Stimulated activated naive CD8-positive, alpha-beta T cell treated with anti-CD3 and anti-CD28 coated beads, Interleukin-15, Interleukin-2, amounts not matched to agents 100 ng/mL and 50 ng/mL, for 24 hours (primary cell): Measurements from ENCODE around the gene DCP1A.
A peak's percentile ranks its signal among the peaks of the same experiment; 100 is the strongest.
"Not testable (repeated sequence)": the region's sequence is repeated elsewhere in the genome, so short reads cannot be mapped to it uniquely, and the experiment has no call there.

Experiments
- H3K27ac Mint-ChIP-seq: one replicate; pipeline ENCODE4 v1.8.0; 2021; ENCODE audit warnings: mild to moderate bottlenecking, mixed read lengths
- H3K27me3 Mint-ChIP-seq: one replicate; pipeline ENCODE4 v1.8.0; 2021; ENCODE audit warnings: mixed read lengths
- H3K36me3 Mint-ChIP-seq: one replicate; pipeline ENCODE4 v1.8.0; 2021; ENCODE audit warnings: low read depth, mixed read lengths
- H3K4me1 Mint-ChIP-seq: one replicate; pipeline ENCODE4 v1.8.0; 2021; ENCODE audit warnings: low read depth, mixed read lengths
- H3K4me3 Mint-ChIP-seq: one replicate; pipeline ENCODE4 v1.8.0; 2021; ENCODE audit warnings: mild to moderate bottlenecking, mixed read lengths
- H3K9me3 Mint-ChIP-seq: one replicate; pipeline ENCODE4 v1.8.0; 2021; ENCODE audit warnings: mixed read lengths

The DCP1A gene

DNA sequence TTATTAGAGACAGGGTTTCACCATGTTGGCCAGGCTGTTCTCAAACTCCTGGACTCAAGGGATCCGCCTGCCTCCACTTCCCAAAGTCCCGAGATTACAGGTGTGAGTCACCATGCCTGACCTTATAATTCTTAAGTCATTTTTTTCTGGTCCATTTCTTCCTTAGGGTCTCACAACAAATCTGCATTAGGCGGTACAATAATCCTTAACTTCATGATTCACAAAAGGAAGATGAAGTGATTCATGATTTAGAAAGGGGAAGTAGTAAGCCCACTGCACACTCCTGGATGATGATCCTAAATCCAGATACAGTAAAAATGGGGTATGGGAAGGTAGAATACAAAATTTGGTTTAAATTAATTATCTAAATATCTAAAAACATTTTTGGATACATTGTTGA is 46.5 kb downstream of the DCP1A start:
- Mint-ChIP-seq H3K27ac (no peak overlapping the region), H3K9me3 (no peaks in the 10 kb centered on the region), H3K4me1 (no peaks in the 10 kb centered on the region), H3K27me3 (no peaks in the 10 kb centered on the region), H3K36me3 (peaks cover 32% of the 10 kb centered on the region), H3K4me3 (no peak overlapping the region)

DNA sequence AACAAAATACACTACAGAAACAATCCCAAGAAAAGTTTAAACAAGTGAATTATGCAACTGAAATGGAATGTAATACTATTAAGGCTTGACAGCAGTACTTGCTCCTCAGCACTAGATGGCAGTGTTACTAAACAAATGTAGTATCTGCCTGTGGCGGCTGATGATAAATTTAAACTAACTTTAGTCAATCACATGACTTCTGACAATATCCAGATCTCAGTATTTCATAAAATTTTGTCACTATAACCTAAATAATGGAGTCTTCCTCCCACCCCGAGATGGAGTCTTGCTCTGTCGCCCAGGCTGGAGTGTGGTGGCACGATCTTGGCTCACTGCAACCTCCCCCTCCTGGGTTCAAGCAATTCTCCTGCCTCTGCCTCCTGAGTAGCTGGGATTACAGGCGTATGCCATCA is 47.7 kb downstream of the DCP1A start:
- peaks cover 31% of the 10 kb centered on the region for H3K36me3 Mint-ChIP-seq
- H3K9me3 Mint-ChIP-seq, H3K27me3 Mint-ChIP-seq, H3K27ac Mint-ChIP-seq, H3K4me3 Mint-ChIP-seq, H3K4me1 Mint-ChIP-seq: not testable (repeated sequence)

DNA sequence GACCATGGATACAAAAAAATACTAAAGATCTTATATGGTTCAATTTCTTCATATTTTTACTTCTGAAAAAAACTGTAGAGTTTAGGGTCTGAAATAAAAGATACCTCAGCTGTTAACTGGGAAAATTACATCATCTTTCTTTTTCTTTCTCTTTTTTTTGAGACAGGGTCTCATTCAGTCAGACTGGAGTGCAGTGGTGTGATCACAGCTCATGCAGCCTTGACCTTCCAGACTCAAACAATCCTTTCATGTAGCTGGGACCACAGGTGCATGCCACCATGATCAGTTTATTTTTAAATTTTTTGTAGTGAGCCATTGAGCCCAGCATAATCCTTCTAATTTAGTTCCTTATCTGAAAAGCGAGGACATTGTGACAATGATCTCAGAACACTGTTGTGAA is 51.9 kb downstream of the DCP1A start:
- no peaks in the 10 kb centered on the region for H3K4me1 Mint-ChIP-seq
- H3K4me3 Mint-ChIP-seq, result no peak overlapping the region
- H3K36me3 Mint-ChIP-seq, result peaks cover 14% of the 10 kb centered on the region
- H3K27ac Mint-ChIP-seq, result peak overlapping the region; percentile 67
- H3K27me3 Mint-ChIP-seq, result no peaks in the 10 kb centered on the region
- H3K9me3 Mint-ChIP-seq, result no peaks in the 10 kb centered on the region

DNA sequence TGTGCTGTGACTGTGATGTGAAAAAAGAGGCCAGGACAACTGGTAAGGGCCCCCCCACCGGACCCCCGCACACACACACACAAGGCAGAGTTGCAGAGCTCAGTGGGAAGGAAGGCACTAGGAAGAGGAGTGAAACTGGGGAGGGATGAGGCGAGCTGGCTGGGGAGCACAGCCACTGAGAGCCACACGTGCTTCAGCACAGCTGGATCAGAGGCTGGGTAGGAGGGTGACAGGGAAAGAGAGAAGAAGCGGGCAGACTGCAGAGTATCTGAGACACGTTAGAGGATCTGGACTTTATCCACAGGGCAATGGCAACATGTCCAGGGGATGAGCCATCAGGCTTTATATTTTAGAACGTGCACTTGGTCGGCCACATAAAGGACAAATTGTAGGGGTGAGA is 53.5 kb downstream of the DCP1A start:
- Mint-ChIP-seq H3K36me3 (peaks cover 14% of the 10 kb centered on the region), H3K4me3 (no peak overlapping the region), H3K27ac (no peak overlapping the region), H3K27me3 (no peaks in the 10 kb centered on the region), H3K4me1 (no peaks in the 10 kb centered on the region), H3K9me3 (no peaks in the 10 kb centered on the region)

DNA sequence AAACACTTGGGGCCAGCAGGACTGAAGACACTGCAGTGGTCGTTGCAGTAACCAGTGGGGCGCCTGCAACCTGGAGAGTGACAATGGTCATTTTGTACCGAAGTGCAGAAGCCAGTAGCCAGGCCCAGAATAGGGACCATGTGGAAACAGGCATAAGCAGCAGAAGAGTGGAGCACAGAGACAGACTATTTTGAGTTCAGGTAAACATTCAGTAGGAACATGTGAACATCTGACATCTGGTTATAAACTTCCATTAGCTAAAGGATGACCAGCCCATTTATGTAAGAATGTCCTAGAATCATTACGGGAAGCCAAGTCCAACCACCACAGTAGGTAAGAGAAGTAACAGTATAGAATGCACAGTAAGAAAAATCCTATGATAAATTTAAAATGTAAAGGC is 59.1 kb downstream of the DCP1A start:
- H3K36me3 Mint-ChIP-seq, result peaks cover 35% of the 10 kb centered on the region
- H3K27ac Mint-ChIP-seq, result no peak overlapping the region
- no peaks in the 10 kb centered on the region for H3K27me3 Mint-ChIP-seq
- no peak overlapping the region for H3K4me3 Mint-ChIP-seq
- H3K4me1 Mint-ChIP-seq, result peaks cover 10% of the 10 kb centered on the region
- H3K9me3 Mint-ChIP-seq, result no peaks in the 10 kb centered on the region

DNA sequence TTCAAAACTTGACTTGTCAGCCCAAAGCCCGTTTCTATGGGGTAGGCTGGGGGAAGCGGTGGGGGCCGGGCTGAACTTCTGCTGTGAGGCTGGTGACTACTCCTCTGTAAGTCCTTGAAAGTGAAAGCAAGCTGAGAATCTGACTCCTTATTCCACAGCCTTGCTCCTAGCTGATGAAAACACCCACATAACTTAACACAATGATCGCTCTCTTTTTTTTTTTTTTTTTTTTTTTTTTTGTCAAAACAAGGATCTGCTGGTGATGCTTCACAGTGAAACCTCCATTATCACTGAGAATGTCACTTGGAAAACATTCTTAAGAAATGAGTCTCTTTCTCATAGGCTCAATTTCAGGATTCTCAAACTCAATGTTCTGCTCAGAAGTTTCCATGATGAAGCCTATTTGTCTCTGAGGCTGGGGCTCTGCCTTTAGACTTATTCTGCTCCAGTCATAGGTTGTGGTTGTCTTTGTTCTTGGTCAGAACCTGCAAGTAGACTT is 60.2 kb downstream of the DCP1A start:
- Mint-ChIP-seq H3K27me3 (no peaks in the 10 kb centered on the region), H3K36me3 (peaks cover 44% of the 10 kb centered on the region), H3K27ac (peak overlapping the region; percentile 80), H3K4me1 (peaks cover 10% of the 10 kb centered on the region), H3K4me3 (no peak overlapping the region), H3K9me3 (no peaks in the 10 kb centered on the region)

DNA sequence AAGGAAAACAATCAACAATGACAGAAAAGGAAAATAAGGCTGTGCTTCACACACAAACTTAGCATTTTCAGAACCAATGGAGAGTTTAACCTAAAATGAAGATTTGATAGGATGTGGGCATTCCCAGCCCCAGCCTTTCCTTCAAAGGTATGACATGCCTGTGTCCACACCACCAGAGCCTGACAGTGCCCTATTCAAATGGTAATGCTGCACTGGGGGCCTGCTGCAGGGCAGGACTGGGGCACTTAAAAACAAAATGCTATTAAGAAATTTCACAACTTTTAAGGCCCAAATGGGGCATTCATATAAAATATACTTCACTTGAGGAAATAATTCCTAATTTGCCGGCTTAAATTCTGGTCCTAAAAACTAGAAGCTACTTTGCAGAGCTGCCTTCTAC is 60.6 kb downstream of the DCP1A start:
- Mint-ChIP-seq H3K27ac (peak overlapping the region; percentile 80), H3K36me3 (peaks cover 44% of the 10 kb centered on the region), H3K27me3 (no peaks in the 10 kb centered on the region), H3K4me1 (peaks cover 10% of the 10 kb centered on the region), H3K4me3 (no peak overlapping the region), H3K9me3 (no peaks in the 10 kb centered on the region)

DNA sequence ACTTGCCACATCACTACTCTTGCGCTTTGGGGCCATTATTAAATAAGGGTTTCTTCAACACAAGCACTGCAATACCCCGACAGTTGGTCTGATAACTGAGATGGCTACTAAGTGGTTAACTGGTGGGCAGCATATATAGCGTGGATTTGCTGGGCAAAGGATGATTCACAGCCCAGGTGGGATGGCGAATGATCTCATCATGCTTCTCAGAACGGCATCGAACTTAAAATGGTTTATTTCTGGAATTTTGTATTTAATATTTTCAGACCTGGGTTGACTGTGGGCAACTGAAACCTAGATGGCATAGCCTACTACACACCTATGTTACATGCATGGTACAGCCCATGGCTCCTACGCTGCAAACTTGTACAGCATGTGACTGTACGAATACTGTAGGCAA is 64.8 kb downstream of the DCP1A start:
- Mint-ChIP-seq H3K4me3 (no peak overlapping the region), H3K27me3 (no peaks in the 10 kb centered on the region), H3K4me1 (peaks cover 8% of the 10 kb centered on the region), H3K9me3 (no peaks in the 10 kb centered on the region), H3K27ac (no peak overlapping the region), H3K36me3 (peaks cover 31% of the 10 kb centered on the region)

DNA sequence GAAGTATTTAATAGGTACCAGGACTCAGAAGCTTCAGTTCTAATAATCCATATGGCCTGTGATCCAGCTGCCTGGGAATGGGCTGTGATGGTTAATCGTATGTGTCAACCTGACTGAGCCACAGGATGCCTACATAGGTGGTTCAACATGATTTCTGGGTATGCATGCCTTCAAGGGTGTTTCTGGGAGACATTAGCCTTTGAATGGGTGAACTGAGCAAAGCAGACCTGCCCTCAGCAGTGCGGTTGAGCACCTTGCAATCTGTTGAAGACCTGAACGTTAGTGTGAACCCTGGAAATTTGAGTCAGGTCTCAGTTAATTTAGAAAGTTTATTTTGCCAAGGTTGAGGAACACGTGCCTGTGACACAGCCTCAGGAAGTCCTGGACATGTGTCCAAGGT is 68.7 kb downstream of the DCP1A start:
- Mint-ChIP-seq H3K9me3 (no peaks in the 10 kb centered on the region), H3K4me1 (peaks cover 9% of the 10 kb centered on the region), H3K27me3 (no peaks in the 10 kb centered on the region), H3K27ac (no peak overlapping the region), H3K36me3 (peaks cover 9% of the 10 kb centered on the region), H3K4me3 (no peak overlapping the region)

DNA sequence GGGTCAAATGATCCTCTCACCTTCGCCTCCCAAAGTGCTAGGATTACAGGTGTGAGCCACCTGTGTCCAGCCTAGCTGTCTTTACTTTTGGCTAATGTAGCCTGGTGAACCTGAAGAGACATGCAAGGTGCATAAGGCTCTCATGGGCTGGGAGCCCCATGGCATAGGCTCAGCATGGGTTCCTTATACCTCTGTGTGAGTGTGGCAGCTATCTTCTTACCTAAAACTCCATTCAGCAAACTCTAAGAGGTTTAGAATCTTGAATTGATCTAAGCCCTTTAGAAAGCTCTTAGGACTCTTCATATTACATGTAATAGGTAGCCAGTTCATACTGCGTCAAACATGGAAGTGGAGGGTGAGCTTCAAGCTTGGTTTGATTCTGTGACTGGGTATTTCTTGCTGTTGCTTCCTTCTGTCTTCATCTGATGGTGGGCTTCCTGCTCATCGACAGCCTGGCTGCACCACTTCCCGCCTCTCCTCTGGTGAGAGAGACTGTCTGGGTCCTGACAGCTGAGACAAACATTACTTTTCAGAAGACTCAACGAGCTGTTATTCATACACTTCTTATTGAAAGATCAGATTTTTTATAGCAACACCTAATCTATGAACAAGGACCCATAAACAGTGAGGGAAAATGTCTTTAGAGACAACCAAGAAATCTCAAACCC is 72.3 kb downstream of the DCP1A start:
- H3K4me3 Mint-ChIP-seq, result no peak overlapping the region

DNA sequence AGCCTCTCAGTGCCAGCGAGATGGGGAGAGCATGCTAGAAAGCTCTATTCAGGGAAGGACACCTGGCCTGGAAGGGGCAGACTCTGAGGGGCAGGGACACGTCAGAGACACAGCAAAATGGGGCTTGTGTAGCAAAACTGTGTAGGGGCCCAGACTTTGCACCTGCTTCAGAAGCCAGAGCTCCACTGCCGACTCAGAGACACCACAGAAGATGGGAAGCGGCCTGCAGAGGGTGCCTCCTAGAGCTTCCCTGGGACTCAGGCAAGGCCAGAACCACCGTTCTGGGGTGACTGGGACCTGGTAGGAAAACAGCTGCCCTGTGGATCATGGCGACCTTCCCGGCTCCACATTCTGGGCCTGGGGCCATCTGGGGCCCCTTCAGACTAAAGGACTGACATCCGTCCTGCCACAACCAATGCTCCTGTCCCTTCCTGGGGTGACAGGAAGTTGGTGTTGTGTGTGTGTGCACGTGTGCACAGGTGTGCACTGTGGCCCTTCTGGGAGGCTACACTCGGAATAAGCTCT is 74.1 kb downstream of the DCP1A start:
- H3K9me3 Mint-ChIP-seq, result no peaks in the 10 kb centered on the region
- H3K27ac Mint-ChIP-seq, result no peak overlapping the region
- H3K4me3 Mint-ChIP-seq, result no peak overlapping the region
- peaks cover 16% of the 10 kb centered on the region for H3K4me1 Mint-ChIP-seq
- H3K27me3 Mint-ChIP-seq, result no peaks in the 10 kb centered on the region
- no peaks in the 10 kb centered on the region for H3K36me3 Mint-ChIP-seq

More for the DNA sequence above, 72.3 kb downstream of the DCP1A start:
- peak overlapping the region; percentile 1 for H3K27ac Mint-ChIP-seq
- H3K9me3 Mint-ChIP-seq, result no peaks in the 10 kb centered on the region
- no peaks in the 10 kb centered on the region for H3K36me3 Mint-ChIP-seq
- no peaks in the 10 kb centered on the region for H3K27me3 Mint-ChIP-seq
- peaks cover 12% of the 10 kb centered on the region for H3K4me1 Mint-ChIP-seq

DNA sequence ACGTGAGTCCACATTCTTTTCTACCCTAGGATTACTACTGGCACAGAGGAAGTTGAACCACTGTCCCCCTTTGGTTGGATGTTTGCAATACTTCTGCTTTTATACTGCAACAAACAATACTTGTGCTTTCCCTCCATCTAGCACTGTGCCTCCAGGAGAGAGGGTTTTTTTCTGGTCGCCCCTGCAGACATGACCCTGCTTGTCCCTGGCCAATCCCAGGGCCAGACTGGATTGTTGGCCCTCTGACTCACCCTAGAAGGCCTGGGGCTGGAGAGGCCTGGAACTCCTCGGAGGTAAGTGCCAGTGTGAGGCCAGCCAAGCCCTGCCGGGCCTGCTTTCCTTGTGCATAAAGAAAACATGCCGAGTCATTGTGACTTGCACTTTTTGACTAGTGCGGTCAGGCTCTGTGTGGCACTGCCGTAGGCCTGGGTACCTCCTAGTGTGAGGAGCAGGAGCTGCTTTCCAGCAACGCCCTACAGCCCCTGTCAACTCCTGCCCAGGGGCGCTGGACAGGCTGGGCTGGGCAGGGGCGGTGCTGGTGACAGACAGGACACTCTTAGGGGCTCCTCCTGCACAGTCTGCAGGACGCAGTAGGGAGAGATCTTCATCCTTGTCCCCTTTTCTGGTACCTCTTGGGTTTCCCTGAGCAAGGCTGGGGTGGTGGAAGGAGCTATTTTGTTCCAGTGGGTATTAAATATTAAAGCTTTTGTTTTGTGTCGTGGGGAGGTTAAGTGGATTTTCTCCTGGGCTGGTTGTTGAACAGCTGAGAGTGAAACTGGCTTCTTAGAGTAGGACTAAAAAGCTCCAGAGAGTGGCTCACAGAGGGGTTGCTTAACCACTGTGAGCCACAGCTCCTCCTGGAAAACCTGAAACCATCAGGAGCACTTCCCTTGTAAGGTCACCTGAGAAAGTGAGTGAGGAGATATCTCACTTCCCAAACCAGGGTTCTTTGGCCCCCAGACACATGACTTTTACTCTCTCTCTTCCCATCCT is 77.2 kb downstream of the DCP1A start:
- Mint-ChIP-seq H3K36me3 (no peaks in the 10 kb centered on the region), H3K27ac (peak overlapping the region; percentile 42), H3K4me3 (no peak overlapping the region), H3K27me3 (no peaks in the 10 kb centered on the region), H3K4me1 (peaks cover 11% of the 10 kb centered on the region), H3K9me3 (no peaks in the 10 kb centered on the region)

DNA sequence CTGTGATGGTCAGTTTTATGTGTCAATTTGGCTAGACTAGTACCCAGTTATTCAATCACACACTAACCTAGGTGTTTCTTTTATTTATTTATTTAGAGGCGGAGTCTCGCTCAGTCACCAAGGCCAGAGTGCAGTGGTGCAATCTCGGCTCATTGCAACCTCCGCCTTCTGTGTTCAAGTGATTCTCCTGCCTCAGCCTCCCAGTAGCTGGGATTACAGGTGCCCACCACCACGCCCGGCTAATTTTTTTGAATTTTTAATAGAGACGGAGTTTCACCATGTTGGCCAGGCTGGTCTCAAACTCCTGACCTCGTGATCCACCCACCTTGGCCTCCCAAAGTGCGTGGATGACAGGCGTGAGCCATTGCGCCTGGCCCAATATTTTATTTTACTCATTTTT is 78.2 kb downstream of the DCP1A start:
- not testable (repeated sequence) for H3K27ac Mint-ChIP-seq, H3K9me3 Mint-ChIP-seq, H3K36me3 Mint-ChIP-seq, H3K4me1 Mint-ChIP-seq, H3K4me3 Mint-ChIP-seq, H3K27me3 Mint-ChIP-seq

DNA sequence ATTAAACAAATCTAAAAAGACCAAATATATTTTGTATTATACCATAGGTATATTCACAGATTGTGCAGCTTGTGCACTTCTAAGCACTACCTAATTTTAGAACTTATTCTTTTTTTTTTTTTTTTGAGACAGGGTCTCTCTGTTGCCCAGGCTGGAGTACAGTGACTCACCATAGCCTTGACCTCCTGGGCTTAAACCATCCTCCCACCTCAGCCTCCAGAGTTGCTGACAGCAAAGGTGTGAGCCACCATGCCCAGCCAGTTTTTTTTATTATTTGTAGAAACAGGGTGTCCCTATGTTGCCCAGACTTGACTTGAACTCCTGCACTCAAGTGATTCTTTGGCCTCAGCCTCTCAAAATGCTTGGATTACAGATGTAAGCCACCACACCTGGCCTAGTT is 79.6 kb downstream of the DCP1A start:
- H3K4me3 Mint-ChIP-seq, result no peak overlapping the region
- H3K36me3 Mint-ChIP-seq, result no peaks in the 10 kb centered on the region
- no peak overlapping the region for H3K27ac Mint-ChIP-seq
- H3K4me1 Mint-ChIP-seq, result peaks cover 7% of the 10 kb centered on the region
- no peaks in the 10 kb centered on the region for H3K9me3 Mint-ChIP-seq
- H3K27me3 Mint-ChIP-seq, result no peaks in the 10 kb centered on the region

DNA sequence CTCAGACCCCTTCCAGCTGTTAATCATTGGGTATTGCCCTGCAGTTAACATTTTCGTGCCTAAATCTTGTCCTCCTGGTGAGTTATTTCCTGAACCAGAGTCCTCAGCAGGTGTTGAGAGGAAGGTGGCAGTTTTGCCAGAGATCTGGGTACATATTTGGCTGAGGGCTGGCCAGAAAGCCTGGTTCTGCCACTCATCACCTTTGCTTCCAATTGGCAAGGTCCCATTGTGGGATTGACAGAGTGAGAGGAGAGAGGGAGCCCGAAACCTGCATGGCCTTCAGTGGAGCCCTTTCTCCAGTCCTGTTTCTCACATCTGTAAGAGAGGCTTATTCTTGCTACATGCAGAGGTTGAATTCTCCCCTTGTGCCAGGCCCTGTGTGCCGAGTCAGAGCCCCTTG is 82.6 kb downstream of the DCP1A start:
- Mint-ChIP-seq H3K36me3 (no peaks in the 10 kb centered on the region), H3K27me3 (no peaks in the 10 kb centered on the region), H3K27ac (no peak overlapping the region), H3K4me3 (no peak overlapping the region), H3K4me1 (peaks cover 2% of the 10 kb centered on the region), H3K9me3 (no peaks in the 10 kb centered on the region)
